Measurements from ENCODE around the gene GLT6D1. TPM values are rescaled to one million over a fixed set of nuclear protein-coding genes. Genes with fewer than 3 reads are reported as not detected.

The GLT6D1 gene, protein sequence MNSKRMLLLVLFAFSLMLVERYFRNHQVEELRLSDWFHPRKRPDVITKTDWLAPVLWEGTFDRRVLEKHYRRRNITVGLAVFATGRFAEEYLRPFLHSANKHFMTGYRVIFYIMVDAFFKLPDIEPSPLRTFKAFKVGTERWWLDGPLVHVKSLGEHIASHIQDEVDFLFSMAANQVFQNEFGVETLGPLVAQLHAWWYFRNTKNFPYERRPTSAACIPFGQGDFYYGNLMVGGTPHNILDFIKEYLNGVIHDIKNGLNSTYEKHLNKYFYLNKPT
- not detected in 5 replicates for total RNA-seq (2022; extraction: Qiagen RNA extraction; ENCODE audit: low read depth)

DNA sequence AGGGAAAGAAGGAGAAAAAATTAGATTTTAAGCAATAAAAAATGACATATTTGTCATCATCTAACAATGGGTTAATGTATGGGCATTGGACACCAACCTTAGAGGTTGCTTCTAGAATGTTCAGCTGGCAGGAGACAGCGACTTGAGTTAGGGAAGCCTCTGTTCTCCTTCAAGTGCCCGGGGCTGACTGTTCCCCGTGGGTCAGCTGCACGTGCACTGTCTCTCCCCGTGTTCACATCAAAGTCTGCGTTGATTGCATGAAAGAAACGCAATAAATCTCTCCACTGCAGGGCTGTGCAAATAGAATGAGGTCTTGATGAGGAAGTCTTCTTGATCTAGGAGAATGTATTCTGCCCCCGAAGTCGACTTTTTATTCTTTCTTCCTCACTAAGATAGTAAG, at the start of gene GLT6D1:
TSS of gene GLT6D1 (minus strand) at position 345 of the 400 bp plus-strand sequence. CDS start 353 bp downstream, outside the sequence.

DNA sequence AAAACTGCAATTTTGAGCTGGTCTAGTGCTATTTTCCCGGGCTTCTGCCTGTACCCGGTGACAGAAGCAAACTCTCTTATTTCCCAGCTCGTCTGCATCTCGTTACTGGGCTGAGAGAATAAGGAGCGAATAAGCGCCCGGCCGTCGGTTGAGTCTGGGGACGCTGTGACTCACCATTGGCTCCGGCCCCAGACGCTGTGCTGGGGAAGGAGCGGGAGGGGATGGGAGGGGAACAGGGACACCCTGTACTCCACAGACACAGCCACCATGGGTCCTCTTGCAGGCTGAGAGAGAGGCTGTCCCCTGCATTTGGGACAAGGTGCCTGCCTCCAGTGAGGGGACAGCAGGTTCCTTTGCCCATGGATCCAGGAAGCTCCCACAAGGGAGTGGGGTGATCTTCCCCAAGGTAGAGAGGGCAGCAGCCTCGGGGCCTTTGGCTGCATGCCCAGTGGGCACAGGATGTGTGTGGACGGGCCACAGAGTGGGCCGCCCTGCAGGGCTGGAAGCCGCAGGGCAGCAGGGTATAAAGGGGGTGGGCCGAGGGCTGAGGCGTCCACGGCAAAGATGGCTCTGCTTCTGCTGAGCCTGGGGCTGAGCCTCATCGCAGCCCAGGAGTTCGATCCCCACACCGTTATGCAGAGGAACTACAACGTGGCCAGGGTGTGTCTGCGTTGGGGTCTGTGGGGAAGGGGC, 23.6 kb upstream of the GLT6D1 start, which contains the start of gene LCN9:
TSS of gene LCN9 (plus strand) at position 552 of the 693 bp plus-strand sequence. CDS start at position 565, 13 bp downstream.

Other genes with a start within 250 kb of the GLT6D1 start
- 10.5 to 21.5 TPM (median 20.0 TPM) in 5 replicates for gene PPP1R26, start 159.8 kb downstream of the GLT6D1 start, total RNA-seq (2022; extraction: Qiagen RNA extraction; ENCODE audit: low read depth)
- 82.9 to 136 TPM (median 127 TPM) in 5 replicates for gene MRPS2, start 138.9 kb downstream of the GLT6D1 start, total RNA-seq (2022; extraction: Qiagen RNA extraction; ENCODE audit: low read depth)
- gene LCN1, start 118.1 kb downstream of the GLT6D1 start, total RNA-seq (2022; extraction: Qiagen RNA extraction; ENCODE audit: low read depth): 0.53 TPM in 1 of 5 replicates, not detected in the others
- not detected in 5 replicates for gene OBP2A, start 93.4 kb downstream of the GLT6D1 start, total RNA-seq (2022; extraction: Qiagen RNA extraction; ENCODE audit: low read depth)
- gene PAEP, start 77.8 kb downstream of the GLT6D1 start, total RNA-seq (2022; extraction: Qiagen RNA extraction; ENCODE audit: low read depth): 0.20 to 0.41 TPM in 2 of 5 replicates, not detected in the others
- not detected in 5 replicates for gene LCN9, start 23.8 kb upstream of the GLT6D1 start, total RNA-seq (2022; extraction: Qiagen RNA extraction; ENCODE audit: low read depth)
- not detected in 5 replicates for gene SOHLH1, start 59.9 kb upstream of the GLT6D1 start, total RNA-seq (2022; extraction: Qiagen RNA extraction; ENCODE audit: low read depth)
- not detected in 5 replicates for gene KCNT1, start 62.6 kb upstream of the GLT6D1 start, total RNA-seq (2022; extraction: Qiagen RNA extraction; ENCODE audit: low read depth)

Data from A549 treated with ZK216348 at 1 μM for 4 hours (cell line).